HG03139 (cell line): ENCODE results near the gene TMPRSS6.
"Not testable (repeated sequence)": the region's sequence is repeated elsewhere in the genome, so short reads cannot be mapped to it uniquely, and the experiment has no call there.

Experiments used
- ATAC-seq: cut with Tn5 transposase; IDR thresholded peaks from one replicate; pipeline ENCODE4 v1.9.1; 2021; ENCODE audit not compliant: unreplicated experiment

TMPRSS6 gene

GRCh38 chr22:37090920-37091695 lies 18.4 kb downstream of the TMPRSS6 start:
- no peak for ATAC-seq

GRCh38 chr22:37089434-37089833 lies 20.1 kb downstream of the TMPRSS6 start:
- ATAC-seq, result no peak

GRCh38 chr22:37088750-37089408 lies 20.6 kb downstream of the TMPRSS6 start:
- ATAC-seq, result no peak

GRCh38 chr22:37088108-37088605 lies 21.4 kb downstream of the TMPRSS6 start:
- ATAC-seq, result no peak

GRCh38 chr22:37086184-37086583 lies 23.3 kb downstream of the TMPRSS6 start:
- ATAC-seq, result no peak

GRCh38 chr22:37084385-37084784 lies 25.1 kb downstream of the TMPRSS6 start:
- no peak for ATAC-seq

GRCh38 chr22:37083914-37084313 lies 25.6 kb downstream of the TMPRSS6 start:
- ATAC-seq, result no peak

- no peak for ATAC-seq
Observed at GRCh38 chr22:37082251-37082873, 27.2 kb downstream of the TMPRSS6 start.

- ATAC-seq, result no peak
Observed at GRCh38 chr22:37080838-37081237, 28.7 kb downstream of the TMPRSS6 start.

GRCh38 chr22:37080438-37080837 lies 29.1 kb downstream of the TMPRSS6 start:
- ATAC-seq, result no peak

GRCh38 chr22:37079668-37080171 lies 29.8 kb downstream of the TMPRSS6 start:
- no peak for ATAC-seq

- no peak for ATAC-seq
Observed at GRCh38 chr22:37079158-37079557, 30.4 kb downstream of the TMPRSS6 start.

- no peak for ATAC-seq
Observed at GRCh38 chr22:37077802-37078448, 31.6 kb downstream of the TMPRSS6 start.

GRCh38 chr22:37075822-37076433 lies 33.6 kb downstream of the TMPRSS6 start:
- no peak for ATAC-seq

- no peak for ATAC-seq
Observed at GRCh38 chr22:37075046-37075445, 34.5 kb downstream of the TMPRSS6 start.

GRCh38 chr22:37074537-37074936 lies 35.0 kb downstream of the TMPRSS6 start:
- no peak for ATAC-seq

- ATAC-seq, result no peak
Observed at GRCh38 chr22:37072673-37073072, 36.8 kb downstream of the TMPRSS6 start.

- ATAC-seq, result not testable (repeated sequence)
Observed at GRCh38 chr22:37071850-37072592, 37.5 kb downstream of the TMPRSS6 start.

GRCh38 chr22:37070744-37071143 lies 38.8 kb downstream of the TMPRSS6 start:
- no peak for ATAC-seq

- ATAC-seq, result no peak
Observed at GRCh38 chr22:37070334-37070733, 39.2 kb downstream of the TMPRSS6 start.
